Panc1 (cell line): ENCODE results near the gene RAC3. TPM values are rescaled to one million over a fixed set of nuclear protein-coding genes. Genes with fewer than 3 reads are reported as not detected.
A peak's percentile ranks its signal among the peaks of the same experiment; 100 is the strongest.

Experiments used
- ATAC-seq: fragments of 200-7000 bp; cut with Tn5 transposase; 2 replicates; pipeline ENCODE4 v1.9.1; 2020; ENCODE audit warnings: mild to moderate bottlenecking, moderate library complexity
- BruUV-seq: library from RNA; stranded (reverse); fragments of 400-500 nt; replicated peaks from 2 replicates; lab custom pipeline; 2021; lab: Mats Ljungman, UMichigan
- CTCF ChIA-PET: fragments of 300-600 bp; sonication (Branson Sonifier 250); formaldehyde crosslinking; loops from one replicate; lab custom pipeline; 2022; ENCODE audit warnings: antibody characterized with exemption; lab: Charles Lee
- POLR2A ChIA-PET: fragments of 300-600 bp; sonication (Branson Sonifier 250); formaldehyde crosslinking; loops from one replicate; lab custom pipeline; 2022; ENCODE audit warnings: antibody characterized with exemption; lab: Charles Lee
- DNase-seq: peaks from one replicate; pipeline ENCODE4 v3.0.0-alpha.2; 2010; ENCODE audit warnings: low read depth, low spot score
- H3K27ac ChIP-seq: 2 replicates; pipeline ENCODE4 v1.5.1; 2011; ENCODE audit warnings: mild to moderate bottlenecking, low read length, inconsistent platforms
- H3K27me3 ChIP-seq: fragments of 200-500 bp; sonication (Bioruptor generic); 2 replicates; pipeline ENCODE4 v1.6.0; 2014; ENCODE audit warnings: low read length, inconsistent platforms; ENCODE audit not compliant: control insufficient read depth, insufficient read depth
- H3K36me3 ChIP-seq: fragments of 200-500 bp; sonication (Bioruptor generic); 2 replicates; pipeline ENCODE4 v1.5.1; 2014; ENCODE audit warnings: inconsistent platforms, mild to moderate bottlenecking, low read length, moderate library complexity; ENCODE audit not compliant: control insufficient read depth, insufficient read depth
- H3K4me1 ChIP-seq: 2 replicates; pipeline ENCODE4 v1.5.1; 2011; ENCODE audit warnings: inconsistent platforms, mild to moderate bottlenecking, low read length, moderate library complexity; ENCODE audit not compliant: control insufficient read depth, insufficient read depth
- H3K4me3 ChIP-seq, 2 experiments: 2 replicates each; pipeline ENCODE4 v1.5.1; 2011 to 2012; ENCODE audit warnings: low read depth in 2 of 2, low read length in 2 of 2, mild to moderate bottlenecking in 2 of 2, inconsistent platforms in 1 of 2, moderate library complexity in 1 of 2
- H3K9me3 ChIP-seq: fragments of 200-500 bp; sonication (Bioruptor generic); 2 replicates; pipeline ENCODE4 v1.5.1; 2014; ENCODE audit warnings: low read depth, mild to moderate bottlenecking, inconsistent platforms, low read length, moderate library complexity; ENCODE audit not compliant: control insufficient read depth, insufficient read depth
- CTCF ChIP-seq: fragments of 450-650 bp; IDR thresholded peaks from 2 replicates; pipeline ENCODE4 v1.5.1; 2017; ENCODE audit warnings: mild to moderate bottlenecking
- POLR2AphosphoS5 ChIP-seq: IDR thresholded peaks from 2 replicates; pipeline ENCODE4 v1.6.1; 2012; ENCODE audit warnings: mild to moderate bottlenecking, low read depth, low read length, moderate library complexity
- REST ChIP-seq, 2 experiments: IDR thresholded peaks; 2 replicates each; pipeline ENCODE4 v1.6.1; 2011 to 2012; ENCODE audit warnings: low read depth in 2 of 2, control low read depth in 1 of 2, low read length in 1 of 2, mild to moderate bottlenecking in 1 of 2, moderate library complexity in 1 of 2; ENCODE audit not compliant: insufficient read depth in 1 of 2
- SIN3A ChIP-seq: IDR thresholded peaks from 2 replicates; pipeline ENCODE4 v1.6.1; 2012; ENCODE audit warnings: low read depth, mild to moderate bottlenecking, low read length, moderate library complexity, borderline replicate concordance; ENCODE audit not compliant: insufficient read depth
- TCF7L2 ChIP-seq: IDR thresholded peaks from 2 replicates; pipeline ENCODE4 v1.6.1; 2011; ENCODE audit warnings: mild to moderate bottlenecking, low read depth, low read length, inconsistent platforms
- in situ Hi-C: cut with HindIII; loops from 2 replicates; pipeline ENCODE4 v1.10.0; 2016; ENCODE audit warnings: low sequenced_read_pairs, low pct_unique_long_range_greater_than_20kb
- intact Hi-C: fragments of 100-400 bp; cut with micrococcal nuclease; formaldehyde crosslinking; loops from one replicate; pipeline ENCODE4 v1.10.0; 2022; ENCODE audit not compliant: unreplicated experiment
- total RNA-seq: library from RNA; stranded (reverse); gene quantifications from one replicate; pipeline ENCODE4 v1.2.1, GENCODE V29; 2021; ENCODE audit not compliant: unreplicated experiment

The RAC3 gene
- total RNA-seq, 1 experiment from 2014 or later, result 39.4 TPM

GRCh38 chr17:82052638-82053059 is 21.2 kb downstream of the RAC3 start:
- Histone ChIP-seq H3K27ac (peak overlapping the region; percentile 82), H3K27me3 (no peaks in the 10 kb centered on the region), H3K4me1 (peaks cover 27% of the 10 kb centered on the region), H3K9me3 (no peaks in the 10 kb centered on the region), H3K36me3 (peaks cover 9% of the 10 kb centered on the region), H3K4me3 (peak overlapping the region; percentile 85 to 99)
- intact Hi-C loops (no loop called here), in situ Hi-C loops (loop anchor here (10.0 kb wide), 1 partner anchor 82 kb away; no protein-coding TSS in a partner anchor)
- ATAC-seq (no peak), DNase-seq (no peak)
- BruUV-seq, result no TSS peak
- TF ChIP-seq TCF7L2, result no peak
- no peak for TF ChIP-seq SIN3A
- TF ChIP-seq POLR2AphosphoS5, result no peak
- TF ChIP-seq REST (IDR thresholded peaks at IDR 0.05; ENCODE audit: insufficient read depth in 1 of 2, low read depth in 2 of 2, low read length in 1 of 2), result no peak
- no peak for TF ChIP-seq CTCF
- CTCF ChIA-PET, result no interaction called here
- POLR2A ChIA-PET, result interaction anchor here (0.6 kb wide), 1 partner anchor 21 kb away, joined by 4 read pairs; no protein-coding TSS in a partner anchor

- CTCF ChIA-PET, result no interaction called here
- in situ Hi-C loops, result loop anchor here (10.0 kb wide), 1 partner anchor 82 kb away; no protein-coding TSS in a partner anchor
- ATAC-seq (no peak), DNase-seq (no peak)
- peaks cover 32% of the 10 kb centered on the region for H3K4me1 ChIP-seq
- H3K9me3 ChIP-seq, result no peaks in the 10 kb centered on the region
- intact Hi-C loops, result no loop called here
- H3K27me3 ChIP-seq, result no peaks in the 10 kb centered on the region
- H3K4me3 ChIP-seq, result peak overlapping the region; percentile 85 to 99
- POLR2A ChIA-PET, result no interaction called here
- no TSS peak for BruUV-seq
- peak overlapping the region; percentile 82 for H3K27ac ChIP-seq
- no peak for TF ChIP-seq TCF7L2
- TF ChIP-seq CTCF, result no peak
- no peak for TF ChIP-seq POLR2AphosphoS5
- no peak for TF ChIP-seq REST (IDR thresholded peaks at IDR 0.05; ENCODE audit: insufficient read depth in 1 of 2, low read depth in 2 of 2, low read length in 1 of 2)
- no peak for TF ChIP-seq SIN3A
- peaks cover 9% of the 10 kb centered on the region for H3K36me3 ChIP-seq
Observed at GRCh38 chr17:82053130-82053529, 21.7 kb downstream of the RAC3 start.
